ENCODE data around the gene SLC43A3.

DNA sequence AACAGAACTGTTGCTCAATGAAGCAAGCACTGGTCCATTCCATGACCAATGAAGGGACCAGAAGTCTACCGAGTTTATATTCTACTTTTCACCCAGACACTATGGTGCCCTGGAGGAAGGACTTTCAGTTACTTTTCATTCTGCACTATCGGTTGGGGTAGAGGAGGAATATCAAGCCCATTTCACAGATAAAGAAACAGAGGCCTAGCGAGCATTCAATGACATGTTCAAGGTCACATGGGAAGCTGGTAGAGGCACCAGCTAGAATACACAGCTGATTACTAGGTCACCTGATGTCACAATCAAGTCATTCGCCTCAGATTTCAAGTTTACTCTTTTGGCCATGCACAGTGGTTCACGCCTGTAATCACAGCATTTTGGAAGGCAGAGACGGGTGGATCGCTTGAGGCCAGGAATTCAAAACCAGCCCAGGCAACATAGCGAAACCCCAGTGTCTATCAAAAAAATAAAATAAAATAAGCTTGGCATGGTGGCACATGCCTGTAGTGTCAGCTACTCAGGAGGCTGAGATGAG lies 18.9 kb downstream of the SLC43A3 start:
- TF ChIP-seq POLR2AphosphoS5 (IDR thresholded peaks at IDR 0.05) (no peak), POLR2A (IDR thresholded peaks at IDR 0.05; ENCODE audit: low read depth) (no peak)
